Keratinocyte (primary cell): ENCODE measurements around the gene VPS11. TPM values are rescaled to one million over a fixed set of nuclear protein-coding genes. Genes with fewer than 3 reads are reported as not detected.

Experiments
- DNase-seq: peaks from one replicate; pipeline ENCODE4 v3.0.0-alpha.2; 2011; ENCODE audit warnings: low read depth, missing footprints, low spot score
- FAIRE-seq: peaks from 2 replicates; lab custom pipeline; 2011; peaks lifted over from hg19 to GRCh38; lab: Jason Lieb, UNC
- H2AFZ ChIP-seq: 2 replicates; pipeline ENCODE4 v1.6.0; 2012; ENCODE audit warnings: low read length, control low read depth, inconsistent platforms; ENCODE audit not compliant: control insufficient read depth
- H3K27ac ChIP-seq: 2 replicates; pipeline ENCODE4 v1.5.1; 2011; ENCODE audit warnings: low read length; ENCODE audit not compliant: control insufficient read depth, insufficient read depth
- H3K27me3 ChIP-seq: 3 replicates; pipeline ENCODE4 v1.6.0; 2011; ENCODE audit warnings: low read length; ENCODE audit not compliant: control insufficient read depth, insufficient read depth; ENCODE audit errors: extremely low read depth
- H3K36me3 ChIP-seq, 2 experiments: 2 replicates in 1 of 2; 3 replicates in 1 of 2; pipeline ENCODE4 v1.5.1; 2011; ENCODE audit warnings: low read length in 2 of 2, mild to moderate bottlenecking in 1 of 2; ENCODE audit not compliant: control insufficient read depth in 2 of 2, insufficient read depth in 2 of 2; ENCODE audit errors: extremely low read depth in 1 of 2
- H3K4me1 ChIP-seq: 3 replicates; pipeline ENCODE4 v1.5.1; 2011; ENCODE audit warnings: low read length; ENCODE audit not compliant: control insufficient read depth, insufficient read depth; ENCODE audit errors: extremely low read depth
- H3K4me2 ChIP-seq: 3 replicates; pipeline ENCODE4 v1.6.0; 2011; ENCODE audit warnings: low read depth, low read length; ENCODE audit not compliant: control insufficient read depth, insufficient read depth; ENCODE audit errors: extremely low read depth
- H3K4me3 ChIP-seq, 3 experiments: fragments of 200-600 bp in 1 of 3; sonication (generic) in 1 of 3; 2 replicates in 2 of 3; 3 replicates in 1 of 3; pipeline ENCODE4 v1.5.1; 2011 to 2016; ENCODE audit warnings: low read length in 3 of 3, mild to moderate bottlenecking in 3 of 3, control low read depth in 2 of 3, inconsistent platforms in 1 of 3, low read depth in 1 of 3, mixed read lengths in 1 of 3, mixed run types in 1 of 3, moderate library complexity in 1 of 3; ENCODE audit not compliant: control insufficient read depth in 2 of 3, insufficient read depth in 2 of 3; ENCODE audit errors: extremely low read depth in 1 of 3
- H3K79me2 ChIP-seq: 2 replicates; pipeline ENCODE4 v1.6.0; 2012; ENCODE audit warnings: low read length; ENCODE audit not compliant: control insufficient read depth, insufficient read depth
- H3K9ac ChIP-seq: 3 replicates; pipeline ENCODE4 v1.6.0; 2011; ENCODE audit warnings: low read length; ENCODE audit not compliant: control insufficient read depth, insufficient read depth; ENCODE audit errors: extremely low read depth
- H3K9me1 ChIP-seq: 3 replicates; pipeline ENCODE4 v1.6.0; 2011; ENCODE audit warnings: low read length; ENCODE audit not compliant: control insufficient read depth, insufficient read depth; ENCODE audit errors: extremely low read depth
- H3K9me3 ChIP-seq: 2 replicates; pipeline ENCODE4 v1.5.1; 2012; ENCODE audit warnings: low read depth, low read length; ENCODE audit not compliant: control insufficient read depth
- H4K20me1 ChIP-seq: 3 replicates; pipeline ENCODE4 v1.6.0; 2011; ENCODE audit warnings: low read length; ENCODE audit not compliant: control insufficient read depth, insufficient read depth; ENCODE audit errors: extremely low read depth
- CTCF ChIP-seq, 3 experiments: IDR thresholded peaks in 1 of 3; conservative IDR thresholded peaks in 1 of 3; optimal IDR thresholded peaks in 1 of 3; 2 replicates in 2 of 3; 3 replicates in 1 of 3; pipeline versions ENCODE3 to v1.5.1; 2011; ENCODE audit warnings: low read length in 3 of 3, mild to moderate bottlenecking in 3 of 3, moderate library complexity in 2 of 3, control low read depth in 1 of 3, inconsistent platforms in 1 of 3; ENCODE audit not compliant: insufficient read depth in 2 of 3; ENCODE audit errors: extremely low read depth in 1 of 3
- EZH2 ChIP-seq: IDR thresholded peaks from one replicate; pipeline ENCODE4 v1.6.1; 2012; ENCODE audit warnings: inconsistent platforms, mild to moderate bottlenecking, low read length, moderate library complexity
- dilution Hi-C: fragments of 300-500 bp; cut with MboI; formaldehyde crosslinking; loops from one replicate; pipeline ENCODE4 v1.7.0; 2020; ENCODE audit warnings: low sequenced_read_pairs; ENCODE audit not compliant: extremely low pct_ligation_motif_present
- polyA plus RNA-seq, 5 experiments: library from polyadenylated mRNA; depleted of rRNA in 3 of 5; stranded (reverse) in 3 of 5; stranded (forward) in 1 of 5; unstranded in 1 of 5; fragments of >200 nt; gene quantifications; 1 replicate in 1 of 5; 2 replicates in 3 of 5; 3 replicates in 1 of 5; pipeline versions ENCODE4 v1.2.1 to v1.2.3, GENCODE V29; 2011 to 2012; ENCODE audit warnings: missing spikeins in 2 of 5, low read depth in 1 of 5, low replicate concordance in 1 of 5

The VPS11 gene
- polyA plus RNA-seq, 1 donor (not counting 4 experiments of a cell fraction or from before 2014, with no cell fraction given): 12.1 TPM

- FAIRE-seq: peak; percentile 86
- no peaks in the 10 kb centered on the region for H3K9me3 ChIP-seq
- dilution Hi-C loops: no loop called here
- H4K20me1 ChIP-seq: no peaks in the 10 kb centered on the region
- H2AFZ ChIP-seq: peak within 1 kb of the TSS; percentile 91
- H3K36me3 ChIP-seq: peaks cover 10 to 25% of the 10 kb centered on the region in 2 experiments
- DNase-seq: no peak
- H3K79me2 ChIP-seq: peaks cover 17% of the 10 kb centered on the region
- no peaks in the 10 kb centered on the region for H3K9me1 ChIP-seq
- peak within 1 kb of the TSS; percentile 97 for H3K4me2 ChIP-seq
- no peaks in the 10 kb centered on the region for H3K27me3 ChIP-seq
- H3K4me1 ChIP-seq: peaks cover 23% of the 10 kb centered on the region
- H3K4me3 ChIP-seq: peak within 1 kb of the TSS; percentile 50 to 88 (median 63)
- H3K27ac ChIP-seq: peak within 1 kb of the TSS; percentile 91
- H3K9ac ChIP-seq: peak within 1 kb of the TSS; percentile 89
- no peak for TF ChIP-seq CTCF (optimal IDR thresholded peaks at IDR 0.05 in 1 of 3, IDR thresholded peaks at IDR 0.05 in 1 of 3, conservative IDR thresholded peaks at IDR 0.05 in 1 of 3; ENCODE audit: extremely low read depth in 1 of 3, insufficient read depth in 2 of 3, low read length in 3 of 3)
- no peak for TF ChIP-seq EZH2
Measured at GRCh38 chr11:119084663-119085436, 17.2 kb downstream of the VPS11 start, which contains the start of gene HMBS. Gene HMBS (plus strand): TSS chr11:119084881. CDS start chr11:119085034, 153 bp downstream.

DNA sequence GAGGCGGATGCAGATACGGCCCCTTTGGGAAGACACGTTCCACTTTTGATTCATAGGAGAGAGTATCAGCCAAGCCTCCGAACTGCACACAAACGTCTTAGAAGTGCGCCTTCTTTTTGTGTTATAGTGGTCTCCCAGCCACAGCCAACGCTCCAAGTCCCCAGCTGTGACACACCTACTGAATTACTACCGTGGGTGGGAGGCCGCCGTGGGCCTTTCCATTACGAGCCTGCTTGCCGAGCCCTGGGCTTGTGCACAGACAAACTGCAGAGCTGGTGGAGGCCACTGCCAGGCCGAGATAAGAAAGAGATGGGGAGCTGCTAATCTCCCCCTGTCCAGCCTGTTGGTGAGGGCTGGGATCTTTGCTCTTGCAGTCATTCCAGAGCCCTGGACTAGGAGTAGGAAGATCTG is 17.8 kb downstream of the VPS11 start:
- peaks cover 16 to 28% of the 10 kb centered on the region in 2 experiments for H3K36me3 ChIP-seq

More for the DNA sequence above, 17.8 kb downstream of the VPS11 start:
- H3K27me3 ChIP-seq: no peaks in the 10 kb centered on the region
- no peak for DNase-seq
- peaks cover 17% of the 10 kb centered on the region for H3K79me2 ChIP-seq
- dilution Hi-C loops: no loop called here
- peaks cover 23% of the 10 kb centered on the region for H3K4me1 ChIP-seq
- H3K9me1 ChIP-seq: no peaks in the 10 kb centered on the region
- peak overlapping the region; percentile 1 for H2AFZ ChIP-seq
- TF ChIP-seq CTCF (optimal IDR thresholded peaks at IDR 0.05 in 1 of 3, IDR thresholded peaks at IDR 0.05 in 1 of 3, conservative IDR thresholded peaks at IDR 0.05 in 1 of 3; ENCODE audit: extremely low read depth in 1 of 3, insufficient read depth in 2 of 3, low read length in 3 of 3) (no peak), EZH2 (no peak)
- no peaks in the 10 kb centered on the region for H3K9me3 ChIP-seq
- H4K20me1 ChIP-seq: no peaks in the 10 kb centered on the region
- no peak for FAIRE-seq
- H3K4me3 ChIP-seq: peak overlapping the region; percentile 50 to 88 (median 63)
- H3K9ac ChIP-seq: peak overlapping the region; percentile 89
- H3K4me2 ChIP-seq: peak overlapping the region; percentile 97
- peak overlapping the region; percentile 91 for H3K27ac ChIP-seq
